Neural progenitor cell (in vitro differentiated cells): ENCODE results near the gene ITPR1. TPM values are rescaled to one million over a fixed set of nuclear protein-coding genes. Genes with fewer than 3 reads are reported as not detected.

Experiments used
- DNase-seq: peaks from one replicate; pipeline ENCODE4 v3.0.0-alpha.2; 2016; ENCODE audit warnings: low spot score
- H2AFZ ChIP-seq: fragments of 200-600 bp; sonication (generic); replicated peaks from 2 replicates; pipeline ENCODE4 v1.6.1; 2016; ENCODE audit warnings: antibody characterized with exemption
- H3F3A ChIP-seq: fragments of 200-600 bp; sonication (generic); 2 replicates; pipeline ENCODE4 v1.6.1; 2016; ENCODE audit warnings: antibody characterized with exemption, low read depth
- H3K27ac ChIP-seq: fragments of 200-600 bp; sonication (generic); 2 replicates; pipeline ENCODE4 v1.5.1; 2016; ENCODE audit warnings: mild to moderate bottlenecking
- H3K27me3 ChIP-seq: fragments of 200-600 bp; sonication (generic); 2 replicates; pipeline ENCODE4 v1.6.1; 2016; ENCODE audit warnings: mild to moderate bottlenecking, moderate library complexity
- H3K36me3 ChIP-seq: fragments of 200-600 bp; sonication (generic); 2 replicates; pipeline ENCODE4 v1.5.1; 2016
- H3K4me1 ChIP-seq: fragments of 200-600 bp; sonication (generic); 2 replicates; pipeline ENCODE4 v1.6.1; 2016; ENCODE audit warnings: mixed run types
- H3K4me2 ChIP-seq: fragments of 200-600 bp; sonication (generic); 2 replicates; pipeline ENCODE4 v1.6.1; 2016
- H3K4me3 ChIP-seq: fragments of 200-600 bp; sonication (generic); 2 replicates; pipeline ENCODE4 v1.5.1; 2016
- H3K79me2 ChIP-seq: fragments of 200-600 bp; sonication (generic); 2 replicates; pipeline ENCODE4 v1.6.1; 2016; ENCODE audit warnings: low read depth
- H3K9ac ChIP-seq: fragments of 200-600 bp; sonication (generic); 2 replicates; pipeline ENCODE4 v1.6.1; 2016
- H3K9me3 ChIP-seq: fragments of 200-600 bp; sonication (generic); 2 replicates; pipeline ENCODE4 v1.5.1; 2016; ENCODE audit warnings: low read depth
- H4K20me1 ChIP-seq: fragments of 200-600 bp; sonication (generic); 2 replicates; pipeline ENCODE4 v1.6.1; 2016; ENCODE audit warnings: low read depth
- H3K27ac Mint-ChIP-seq: 3 replicates; pipeline ENCODE4 v1.8.0; 2021; ENCODE audit warnings: mixed read lengths
- H3K27me3 Mint-ChIP-seq: 2 replicates; pipeline ENCODE4 v1.8.0; 2022; ENCODE audit warnings: low read depth, mild to moderate bottlenecking, inconsistent platforms, moderate library complexity, mixed read lengths; ENCODE audit not compliant: insufficient read depth
- H3K36me3 Mint-ChIP-seq: 3 replicates; pipeline ENCODE4 v1.8.0; 2021; ENCODE audit warnings: mixed read lengths
- H3K4me1 Mint-ChIP-seq: 3 replicates; pipeline ENCODE4 v1.8.0; 2021; ENCODE audit warnings: mixed read lengths
- H3K4me3 Mint-ChIP-seq: 3 replicates; pipeline ENCODE4 v1.8.0; 2021; ENCODE audit warnings: mild to moderate bottlenecking, moderate library complexity, mixed read lengths
- H3K9me3 Mint-ChIP-seq: 3 replicates; pipeline ENCODE4 v1.8.0; 2020; ENCODE audit warnings: mixed read lengths
- CTCF ChIP-seq: fragments of 200-600 bp; sonication (generic); IDR thresholded peaks from 2 replicates; pipeline ENCODE4 v1.5.1; 2017; ENCODE audit warnings: antibody characterized with exemption, mild to moderate bottlenecking
- EZH2 ChIP-seq: fragments of 200-600 bp; sonication (generic); IDR thresholded peaks from 2 replicates; pipeline ENCODE4 v1.6.1; 2017; ENCODE audit warnings: antibody characterized with exemption, mild to moderate bottlenecking, moderate library complexity
- EZH2phosphoT487 ChIP-seq: fragments of 200-600 bp; sonication (generic); IDR thresholded peaks from 2 replicates; pipeline ENCODE4 v1.6.1; 2017; ENCODE audit warnings: antibody characterized with exemption
- total RNA-seq: library from RNA; depleted of rRNA; stranded (reverse); fragments of >200 nt; gene quantifications from 2 replicates; pipeline ENCODE4 v1.2.3, GENCODE V29; 2015; ENCODE audit warnings: low replicate concordance

Gene ITPR1
- total RNA-seq, 1 donor from 2014 or later, result 5.0 TPM

GRCh38 chr3:4817128-4817527 lies 324.0 kb downstream of the ITPR1 start:
- TF ChIP-seq CTCF (no peak), EZH2phosphoT487 (no peak), EZH2 (no peak)
- no peaks in the 10 kb centered on the region for H3K27me3 ChIP-seq
- H3K36me3 Mint-ChIP-seq, result peaks cover 32% of the 10 kb centered on the region
- no peaks in the 10 kb centered on the region for H3K36me3 ChIP-seq
- no peak overlapping the region for H3K27ac Mint-ChIP-seq
- no peaks in the 10 kb centered on the region for H3K9me3 ChIP-seq
- no peaks in the 10 kb centered on the region for H3F3A ChIP-seq
- no peak for DNase-seq
- no peak overlapping the region for H3K9ac ChIP-seq
- no peaks in the 10 kb centered on the region for H3K79me2 ChIP-seq
- no peaks in the 10 kb centered on the region for H4K20me1 ChIP-seq
- no peaks in the 10 kb centered on the region for H3K27me3 Mint-ChIP-seq
- peaks cover 14% of the 10 kb centered on the region for H3K4me1 Mint-ChIP-seq
- no peak overlapping the region for H3K4me3 Mint-ChIP-seq
- peaks cover 26% of the 10 kb centered on the region for H3K9me3 Mint-ChIP-seq
- H3K4me3 ChIP-seq, result no peak overlapping the region
- no peak overlapping the region for H3K4me2 ChIP-seq
- no peaks in the 10 kb centered on the region for H3K4me1 ChIP-seq
- H3K27ac ChIP-seq, result no peak overlapping the region
- H2AFZ ChIP-seq, result no peak overlapping the region

DNA sequence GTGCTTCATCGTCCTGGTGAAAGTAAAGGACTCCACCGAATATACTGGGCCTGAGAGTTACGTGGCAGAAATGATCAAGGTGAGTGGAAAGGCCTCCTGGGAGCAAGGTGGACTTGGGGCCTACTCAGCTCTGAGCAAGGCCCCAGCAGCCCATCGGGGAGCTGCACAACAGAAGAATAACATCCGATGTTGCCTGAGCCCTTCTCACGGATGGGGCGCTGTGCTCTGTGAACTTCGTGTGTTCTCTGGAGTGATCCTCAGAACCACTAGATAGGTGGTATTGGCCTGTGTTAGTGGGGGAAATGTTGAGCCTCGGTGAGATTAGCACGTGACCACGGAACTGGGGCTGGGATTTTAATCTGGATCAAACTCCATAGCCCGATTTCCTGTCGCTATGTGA lies 325.0 kb downstream of the ITPR1 start:
- no peaks in the 10 kb centered on the region for H3K79me2 ChIP-seq
- H3K9me3 ChIP-seq, result no peaks in the 10 kb centered on the region
- H2AFZ ChIP-seq, result no peak overlapping the region
- TF ChIP-seq EZH2 (no peak), EZH2phosphoT487 (no peak), CTCF (no peak)
- H3F3A ChIP-seq, result no peaks in the 10 kb centered on the region
- Mint-ChIP-seq H3K36me3 (peaks cover 32% of the 10 kb centered on the region), H3K4me3 (no peak overlapping the region), H3K4me1 (peaks cover 14% of the 10 kb centered on the region), H3K9me3 (peaks cover 26% of the 10 kb centered on the region), H3K27ac (no peak overlapping the region), H3K27me3 (no peaks in the 10 kb centered on the region)
- no peaks in the 10 kb centered on the region for H3K27me3 ChIP-seq
- H4K20me1 ChIP-seq, result no peaks in the 10 kb centered on the region
- no peak overlapping the region for H3K4me3 ChIP-seq
- no peak overlapping the region for H3K9ac ChIP-seq
- DNase-seq, result no peak
- H3K27ac ChIP-seq, result no peak overlapping the region
- H3K36me3 ChIP-seq, result no peaks in the 10 kb centered on the region
- no peaks in the 10 kb centered on the region for H3K4me1 ChIP-seq
- no peak overlapping the region for H3K4me2 ChIP-seq

DNA sequence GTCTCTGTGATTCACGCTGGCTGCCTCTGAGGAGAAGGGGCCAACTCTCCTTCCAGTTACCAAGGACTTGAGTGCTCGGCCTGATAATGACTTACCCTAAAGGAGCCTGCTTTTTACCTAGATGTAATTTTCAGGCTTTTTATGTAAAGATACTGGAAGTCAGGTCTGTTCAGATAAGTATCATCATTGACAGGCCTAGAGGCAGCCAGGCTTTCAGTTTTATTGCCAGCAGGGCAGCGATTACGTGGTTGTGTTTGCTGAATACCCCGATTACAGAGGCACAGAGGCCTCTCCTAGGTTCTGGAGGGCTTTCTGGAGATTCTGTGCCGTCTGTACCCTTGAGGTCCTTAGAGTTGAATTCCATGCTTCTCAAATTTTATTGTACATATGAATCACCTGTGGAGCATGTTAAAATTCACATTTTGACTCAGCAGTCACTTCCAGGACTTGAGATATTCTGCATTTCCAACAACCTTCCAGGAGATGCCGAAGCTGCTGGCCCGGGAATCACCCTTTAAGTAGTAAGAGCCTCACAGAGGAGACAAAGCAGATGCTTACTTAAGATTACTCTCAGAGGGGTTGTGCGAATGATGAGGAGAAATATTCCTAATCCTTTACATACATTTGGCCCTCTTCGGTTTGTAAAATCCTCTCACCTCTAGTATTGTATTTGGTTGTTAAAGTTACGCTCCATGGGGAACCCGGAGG lies 326.0 kb downstream of the ITPR1 start:
- Histone ChIP-seq H3K4me1 (no peaks in the 10 kb centered on the region), H4K20me1 (no peaks in the 10 kb centered on the region), H3K27me3 (no peaks in the 10 kb centered on the region), H3K36me3 (no peaks in the 10 kb centered on the region), H3K4me2 (no peak overlapping the region), H3K79me2 (no peaks in the 10 kb centered on the region), H2AFZ (no peak overlapping the region), H3K9me3 (no peaks in the 10 kb centered on the region), H3K4me3 (no peak overlapping the region), H3K27ac (no peak overlapping the region), H3K9ac (no peak overlapping the region), H3F3A (no peaks in the 10 kb centered on the region)
- DNase-seq, result no peak
- Mint-ChIP-seq H3K27me3 (no peaks in the 10 kb centered on the region), H3K36me3 (peaks cover 32% of the 10 kb centered on the region), H3K4me3 (no peak overlapping the region), H3K4me1 (peaks cover 16% of the 10 kb centered on the region), H3K27ac (no peak overlapping the region), H3K9me3 (peaks cover 26% of the 10 kb centered on the region)
- TF ChIP-seq EZH2, result no peak
- TF ChIP-seq CTCF, result no peak
- no peak for TF ChIP-seq EZH2phosphoT487
